HAP-1 (cell line): ENCODE measurements around the gene ADAMTS17.
A peak's percentile ranks its signal among the peaks of the same experiment; 100 is the strongest.

Experiments
- DNase-seq, 2 experiments: peaks; one replicate each; pipeline ENCODE4 v3.0.0-alpha.2; 2016 to 2020; ENCODE audit warnings: low spot score in 2 of 2
- H3K27me3 ChIP-seq: fragments of 250-450 bp; sonication (Bioruptor Pico); 2 replicates; pipeline ENCODE4 v1.5.1; 2020; ENCODE audit warnings: low read depth, mild to moderate bottlenecking, moderate library complexity
- H3K36me3 ChIP-seq: fragments of 250-450 bp; sonication (Bioruptor Pico); replicated peaks from 2 replicates; pipeline ENCODE4 v1.5.1; 2020; ENCODE audit warnings: mild to moderate bottlenecking
- H3K4me1 ChIP-seq: fragments of 250-450 bp; sonication (Bioruptor Pico); 2 replicates; pipeline ENCODE4 v1.5.1; 2020; ENCODE audit warnings: mild to moderate bottlenecking
- H3K4me3 ChIP-seq: fragments of 250-450 bp; sonication (Bioruptor Pico); 2 replicates; pipeline ENCODE4 v1.5.1; 2020; ENCODE audit warnings: mild to moderate bottlenecking, moderate library complexity
- H3K9me3 ChIP-seq: fragments of 250-450 bp; sonication (Bioruptor Pico); 2 replicates; pipeline ENCODE4 v1.5.1; 2020; ENCODE audit warnings: mild to moderate bottlenecking, moderate library complexity
- in situ Hi-C: fragments of 300-500 bp; cut with MboI; formaldehyde crosslinking; loops from 3 replicates; pipeline ENCODE4 v1.14.3; 2020; ENCODE audit warnings: low sequenced_read_pairs, inconsistent platforms, mixed read lengths

ADAMTS17 gene

DNA sequence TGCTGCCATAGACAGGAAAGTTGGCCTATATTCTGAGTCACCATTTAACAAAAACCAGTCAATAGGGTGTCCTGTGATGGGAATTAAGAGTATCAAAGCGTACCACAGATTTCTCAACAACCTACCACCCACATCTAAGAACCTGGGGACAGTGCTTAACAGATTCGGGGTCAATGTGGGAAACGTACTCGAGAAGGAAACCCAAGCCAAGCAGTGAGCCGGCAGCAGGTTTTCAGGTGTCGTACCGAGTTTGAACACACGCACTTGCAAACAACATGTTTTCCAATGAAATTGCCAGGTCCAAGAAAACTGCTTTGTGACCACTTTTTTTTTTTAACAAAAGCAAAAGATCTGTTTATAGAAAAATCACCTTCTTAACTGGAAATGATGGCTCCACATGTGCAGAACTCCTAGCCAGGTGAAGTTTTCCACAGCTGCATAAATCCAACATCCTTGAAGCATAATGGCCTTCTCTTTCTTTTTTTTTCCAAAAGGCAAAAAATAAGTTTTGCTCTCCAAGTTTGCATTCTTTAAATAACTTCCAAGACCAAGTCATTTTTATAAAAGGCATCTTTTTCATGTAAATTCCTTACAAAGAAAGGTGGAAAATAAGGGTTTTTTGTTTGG lies 45.7 kb downstream of the ADAMTS17 start:
- Histone ChIP-seq H3K9me3 (no peaks in the 10 kb centered on the region; the same call in 1 of the 2 replicates), H3K36me3 (no peaks in the 10 kb centered on the region), H3K4me1 (no peaks in the 10 kb centered on the region; the same call in none of the 2 replicates), H3K4me3 (no peak overlapping the region), H3K27me3 (no peaks in the 10 kb centered on the region)
- in situ Hi-C loops = no loop called here
- no peak for DNase-seq

DNA sequence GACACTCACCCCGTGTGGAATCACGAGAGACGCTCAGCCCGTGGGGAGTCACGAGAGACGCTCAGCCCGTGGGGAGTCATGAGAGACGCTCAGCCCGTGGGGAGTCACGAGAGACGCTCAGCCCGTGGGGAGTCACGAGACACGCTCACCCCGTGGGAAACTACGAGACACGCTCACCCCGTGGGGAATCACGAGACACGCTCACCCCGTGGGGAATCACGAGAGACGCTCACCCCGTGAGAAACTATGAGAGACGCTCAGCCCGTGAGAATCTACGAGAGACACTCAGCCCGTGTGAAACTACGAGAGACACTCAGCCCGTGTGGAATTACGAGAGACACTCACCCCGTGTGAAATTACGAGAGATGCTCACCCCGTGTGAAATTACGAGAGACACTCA lies 49.8 kb downstream of the ADAMTS17 start:
- in situ Hi-C loops = no loop called here
- H3K9me3 ChIP-seq = peaks cover 3% of the 10 kb centered on the region; the same call in 1 of the 2 replicates
- H3K27me3 ChIP-seq = no peaks in the 10 kb centered on the region
- no peak overlapping the region for H3K4me3 ChIP-seq
- no peaks in the 10 kb centered on the region for H3K36me3 ChIP-seq
- H3K4me1 ChIP-seq = peaks cover 10% of the 10 kb centered on the region
- no peak for DNase-seq

GRCh38 chr15:100291106-100291505 lies 50.7 kb downstream of the ADAMTS17 start:
- H3K9me3 ChIP-seq = peaks cover 3% of the 10 kb centered on the region; the same call in 1 of the 2 replicates
- in situ Hi-C loops = no loop called here
- no peaks in the 10 kb centered on the region for H3K36me3 ChIP-seq
- peaks cover 10% of the 10 kb centered on the region for H3K4me1 ChIP-seq
- no peaks in the 10 kb centered on the region for H3K27me3 ChIP-seq
- no peak overlapping the region for H3K4me3 ChIP-seq
- peak in 1 of 2 experiments; percentile 72 for DNase-seq

GRCh38 chr15:100285641-100286295 lies 56.0 kb downstream of the ADAMTS17 start:
- H3K27me3 ChIP-seq = no peaks in the 10 kb centered on the region
- in situ Hi-C loops = no loop called here
- H3K36me3 ChIP-seq = no peaks in the 10 kb centered on the region

GRCh38 chr15:100284701-100285100 lies 57.1 kb downstream of the ADAMTS17 start:
- DNase-seq = no peak
- Histone ChIP-seq H3K9me3 (no peaks in the 10 kb centered on the region), H3K27me3 (no peaks in the 10 kb centered on the region), H3K4me1 (no peaks in the 10 kb centered on the region), H3K36me3 (no peaks in the 10 kb centered on the region), H3K4me3 (no peak overlapping the region)
- in situ Hi-C loops = no loop called here

More at GRCh38 chr15:100285641-100286295, 56.0 kb downstream of the ADAMTS17 start:
- no peak for DNase-seq
- Histone ChIP-seq H3K9me3 (0 out of 2 replicates have a peak, but pooled peaks cover 3% of the 10 kb centered on the region), H3K4me3 (no peak overlapping the region), H3K4me1 (peaks cover 7% of the 10 kb centered on the region)

DNA sequence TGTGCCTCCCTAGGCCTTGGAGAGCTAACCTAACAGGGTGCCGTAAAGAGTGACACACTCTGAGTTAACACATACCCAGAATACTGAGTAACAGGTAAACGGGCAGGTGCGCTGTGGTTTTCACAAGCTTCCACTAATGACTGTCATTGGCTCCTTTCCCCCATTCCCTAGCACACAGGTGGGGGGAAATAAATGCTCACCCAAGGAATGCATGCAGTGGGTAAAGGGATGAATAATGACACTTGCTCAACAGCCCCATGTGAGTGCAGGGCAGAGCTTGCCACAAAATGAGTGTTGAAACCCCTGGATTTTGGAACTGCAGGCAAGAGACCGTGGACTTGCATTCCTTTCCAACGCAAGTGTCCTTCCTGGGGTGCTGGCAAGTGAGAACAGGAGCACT lies 57.6 kb downstream of the ADAMTS17 start:
- DNase-seq = no peak
- in situ Hi-C loops = no loop called here
- Histone ChIP-seq H3K36me3 (no peaks in the 10 kb centered on the region), H3K9me3 (no peaks in the 10 kb centered on the region), H3K27me3 (no peaks in the 10 kb centered on the region), H3K4me1 (no peaks in the 10 kb centered on the region), H3K4me3 (no peak overlapping the region)

GRCh38 chr15:100281096-100281917 lies 60.5 kb downstream of the ADAMTS17 start:
- in situ Hi-C loops = no loop called here
- no peak for DNase-seq
- no peaks in the 10 kb centered on the region for H3K27me3 ChIP-seq
- H3K4me1 ChIP-seq = no peaks in the 10 kb centered on the region
- H3K36me3 ChIP-seq = no peaks in the 10 kb centered on the region
- no peaks in the 10 kb centered on the region for H3K9me3 ChIP-seq
- H3K4me3 ChIP-seq = no peak overlapping the region

DNA sequence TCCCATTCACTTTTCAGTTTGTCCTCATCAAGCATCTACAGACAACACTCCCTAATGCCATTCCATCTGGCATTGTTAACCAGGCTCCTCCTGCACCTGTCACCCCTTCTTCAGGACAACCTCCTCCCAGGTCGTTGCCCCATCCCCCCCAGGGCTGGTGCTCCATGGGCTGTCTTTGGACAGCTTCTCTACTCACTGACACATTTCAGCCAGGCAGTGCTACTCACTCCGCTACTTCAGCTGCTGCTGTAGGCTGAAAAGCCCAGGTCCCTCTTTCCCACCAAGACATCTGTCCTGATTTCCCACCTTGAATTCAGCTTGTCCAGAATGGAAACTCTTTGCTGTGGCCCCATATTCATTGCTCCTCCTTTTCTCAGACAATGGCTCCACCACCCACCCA lies 61.9 kb downstream of the ADAMTS17 start:
- in situ Hi-C loops = no loop called here

GRCh38 chr15:100279446-100279845 lies 62.3 kb downstream of the ADAMTS17 start:
- Histone ChIP-seq H3K27me3 (no peaks in the 10 kb centered on the region), H3K4me1 (no peaks in the 10 kb centered on the region), H3K4me3 (no peak overlapping the region), H3K36me3 (no peaks in the 10 kb centered on the region), H3K9me3 (no peaks in the 10 kb centered on the region)
- in situ Hi-C loops = no loop called here
- DNase-seq = no peak

More for the DNA sequence above, 61.9 kb downstream of the ADAMTS17 start:
- Histone ChIP-seq H3K36me3 (no peaks in the 10 kb centered on the region), H3K4me1 (no peaks in the 10 kb centered on the region), H3K9me3 (no peaks in the 10 kb centered on the region), H3K27me3 (no peaks in the 10 kb centered on the region), H3K4me3 (no peak overlapping the region)
- DNase-seq = no peak

DNA sequence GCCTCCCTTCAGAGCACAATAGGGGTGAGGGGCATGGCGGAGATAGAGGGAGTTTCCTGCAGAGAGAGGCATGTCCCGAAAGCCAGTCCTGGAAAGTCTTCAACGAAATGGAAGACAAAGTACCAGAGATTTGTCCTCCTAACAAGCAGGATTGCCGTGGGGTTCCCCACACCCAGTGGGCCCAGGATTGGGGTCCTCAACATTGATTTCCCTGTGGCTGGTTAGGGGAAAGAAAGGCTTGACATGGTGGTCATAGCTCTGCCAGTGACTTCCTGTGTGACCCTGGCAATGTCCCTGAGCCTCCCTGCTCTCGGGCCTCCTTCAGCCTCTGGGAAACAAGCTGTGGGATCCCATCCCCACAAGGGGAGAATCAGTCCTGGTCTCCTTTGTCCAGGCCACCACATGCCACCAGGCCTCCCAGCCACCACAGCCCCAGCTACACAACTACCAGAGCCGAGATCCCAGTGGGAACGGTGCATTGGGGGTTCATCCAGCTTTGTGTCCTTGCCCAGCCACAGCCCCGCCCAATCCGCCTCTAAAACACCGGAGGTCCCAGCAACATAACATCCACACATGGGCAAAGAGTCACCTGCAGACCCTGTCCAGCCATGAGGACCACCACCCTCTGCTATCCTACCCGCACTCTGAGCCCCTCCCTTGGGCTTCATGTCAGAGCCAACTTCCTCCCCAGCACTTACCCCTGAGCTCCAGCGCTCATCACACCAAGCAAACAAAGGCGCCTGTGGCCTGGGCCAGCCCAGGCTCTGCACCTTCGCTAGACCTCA lies 63.0 kb downstream of the ADAMTS17 start:
- H3K9me3 ChIP-seq = no peaks in the 10 kb centered on the region
- in situ Hi-C loops = no loop called here
- no peaks in the 10 kb centered on the region for H3K27me3 ChIP-seq
- no peaks in the 10 kb centered on the region for H3K36me3 ChIP-seq
- H3K4me3 ChIP-seq = no peak overlapping the region
- H3K4me1 ChIP-seq = no peaks in the 10 kb centered on the region
- DNase-seq = no peak

- no peaks in the 10 kb centered on the region for H3K27me3 ChIP-seq
- no peak for DNase-seq
- no peaks in the 10 kb centered on the region for H3K36me3 ChIP-seq
- no peaks in the 10 kb centered on the region for H3K9me3 ChIP-seq
- H3K4me3 ChIP-seq = no peak overlapping the region
- in situ Hi-C loops = no loop called here
- H3K4me1 ChIP-seq = no peaks in the 10 kb centered on the region
Measured at GRCh38 chr15:100277087-100277855, 64.5 kb downstream of the ADAMTS17 start.

DNA sequence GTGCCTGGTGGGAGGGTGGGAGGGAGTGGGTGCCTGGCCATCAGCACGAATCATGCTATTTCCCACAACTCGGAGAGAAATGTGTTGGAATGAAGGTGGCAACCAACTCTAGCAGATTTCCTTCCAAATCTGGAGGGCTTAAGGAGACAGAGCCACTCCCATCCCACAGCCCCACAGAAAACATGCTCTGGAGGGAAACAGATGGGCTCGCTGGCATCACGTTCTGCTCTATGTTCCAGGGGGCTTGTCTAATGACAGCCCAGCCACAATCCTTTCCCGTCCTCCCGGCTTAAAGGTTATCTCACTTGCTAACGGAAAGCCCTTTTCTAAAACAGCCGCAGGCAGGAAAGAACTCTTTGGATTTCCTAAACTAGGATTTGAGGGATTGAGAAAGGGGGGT lies 65.3 kb downstream of the ADAMTS17 start:
- Histone ChIP-seq H3K27me3 (no peaks in the 10 kb centered on the region), H3K36me3 (no peaks in the 10 kb centered on the region), H3K4me1 (no peaks in the 10 kb centered on the region), H3K4me3 (no peak overlapping the region), H3K9me3 (no peaks in the 10 kb centered on the region)
- in situ Hi-C loops = no loop called here
- no peak for DNase-seq

GRCh38 chr15:100275641-100276040 lies 66.1 kb downstream of the ADAMTS17 start:
- in situ Hi-C loops = no loop called here
- H3K27me3 ChIP-seq = no peaks in the 10 kb centered on the region
- no peaks in the 10 kb centered on the region for H3K36me3 ChIP-seq
- H3K4me3 ChIP-seq = no peak overlapping the region
- no peaks in the 10 kb centered on the region for H3K9me3 ChIP-seq
- no peak for DNase-seq
- no peaks in the 10 kb centered on the region for H3K4me1 ChIP-seq
